HepG2 (cell line): ENCODE measurements around the gene RASD2.

Experiments
- CEBPB ChIP-seq: IDR thresholded peaks from 2 replicates; pipeline ENCODE4 v1.6.1; 2011; ENCODE audit warnings: low read depth, low read length, improper control_type of control experiment, borderline replicate concordance
- MAX ChIP-seq: IDR thresholded peaks from 2 replicates; pipeline ENCODE4 v1.6.1; 2012; ENCODE audit warnings: inconsistent platforms
- SNAPC5 ChIP-seq: sonication (generic); formaldehyde crosslinking; IDR thresholded peaks from 2 replicates; pipeline ENCODE4 v1.8.1; 2023; ENCODE audit warnings: mild to moderate bottlenecking, missing genetic modification reagents, borderline replicate concordance
- ZXDC ChIP-seq: sonication (generic); formaldehyde crosslinking; IDR thresholded peaks from 2 replicates; pipeline ENCODE4 v1.5.0; 2020; ENCODE audit warnings: mild to moderate bottlenecking, missing genetic modification reagents

GRCh38 chr22:35548722-35549112 is 8.1 kb downstream of the RASD2 start:
- TF ChIP-seq MAX (no peak), ZXDC (no peak), CEBPB (no peak), SNAPC5 (CRISPR knock-in tag) (no peak)
